Sigmoid colon (tissue), 4 donors: Measurements from ENCODE around the gene UBA6.

Experiments
- CTCF ChIP-seq, 4 experiments: fragments of 450-650 bp in 3 of 4; fragments of 200-600 bp in 1 of 4; IDR thresholded peaks; one replicate each; pipeline ENCODE4 v1.5.1; 2016 to 2019; ENCODE audit warnings: antibody characterized with exemption in 4 of 4, mild to moderate bottlenecking in 3 of 4, moderate library complexity in 2 of 4
- EP300 ChIP-seq, 4 donors: sonication (generic); formaldehyde crosslinking; IDR thresholded peaks; one replicate each; pipeline ENCODE4 v1.6.1; 2017; ENCODE audit warnings: antibody characterized with exemption in 4 of 4
- POLR2A ChIP-seq, 2 donors: fragments of 450-650 bp; IDR thresholded peaks; one replicate each; pipeline ENCODE4 v1.6.1; 2016; ENCODE audit warnings: antibody characterized with exemption in 2 of 2, mild to moderate bottlenecking in 2 of 2, moderate library complexity in 2 of 2
- POLR2AphosphoS5 ChIP-seq, 4 donors: sonication (generic); formaldehyde crosslinking; IDR thresholded peaks; one replicate each; pipeline ENCODE4 v1.6.1; 2017; ENCODE audit warnings: antibody characterized with exemption in 4 of 4

- TF ChIP-seq POLR2AphosphoS5 (IDR thresholded peaks at IDR 0.05) (no peak), POLR2A (IDR thresholded peaks at IDR 0.05) (no peak), CTCF (IDR thresholded peaks at IDR 0.05) (no peak), EP300 (IDR thresholded peaks at IDR 0.05) (no peak)
Observed at GRCh38 chr4:67581208-67581857, 119.6 kb downstream of the UBA6 start.
